GM18526 (cell line): ENCODE data around the gene TMEM125.

Experiments used
- POLR2A ChIP-seq: IDR thresholded peaks from 3 replicates; pipeline ENCODE4 v1.6.1; 2011; ENCODE audit not compliant: insufficient read length; ENCODE audit errors: extremely low read depth

Gene TMEM125

GRCh38 chr1:43265431-43265830 lies 4.4 kb upstream of the TMEM125 start:
- no peak for TF ChIP-seq POLR2A

GRCh38 chr1:43266881-43267280 lies 2.9 kb upstream of the TMEM125 start:
- no peak for TF ChIP-seq POLR2A

GRCh38 chr1:43267291-43267805 lies 2.4 kb upstream of the TMEM125 start:
- TF ChIP-seq POLR2A = no peak

- TF ChIP-seq POLR2A = no peak
Observed at GRCh38 chr1:43267818-43268425, 1.9 kb upstream of the TMEM125 start.

- no peak for TF ChIP-seq POLR2A
Observed at GRCh38 chr1:43270421-43271095, 775 bp downstream of the TMEM125 start.

GRCh38 chr1:43271186-43272118 lies 1.7 kb downstream of the TMEM125 start:
- no peak for TF ChIP-seq POLR2A

- TF ChIP-seq POLR2A = no peak
Observed at GRCh38 chr1:43272161-43272560, 2.4 kb downstream of the TMEM125 start.

GRCh38 chr1:43272576-43273571 lies 3.1 kb downstream of the TMEM125 start:
- TF ChIP-seq POLR2A = no peak

GRCh38 chr1:43273708-43274107 lies 3.9 kb downstream of the TMEM125 start:
- no peak for TF ChIP-seq POLR2A

- no peak for TF ChIP-seq POLR2A
Observed at GRCh38 chr1:43274125-43274803, 4.5 kb downstream of the TMEM125 start.

GRCh38 chr1:43274804-43275180 lies 5.0 kb downstream of the TMEM125 start:
- TF ChIP-seq POLR2A = no peak

GRCh38 chr1:43275826-43276620 lies 6.2 kb downstream of the TMEM125 start:
- no peak for TF ChIP-seq POLR2A

- TF ChIP-seq POLR2A = no peak
Observed at GRCh38 chr1:43276673-43277072, 6.9 kb downstream of the TMEM125 start.
